IMR-90 (cell line): ENCODE results near the gene CCDC141. TPM values are rescaled to one million over a fixed set of nuclear protein-coding genes. Genes with fewer than 3 reads are reported as not detected.

Experiments used
- ATAC-seq: fragments of 200-7000 bp; cut with Tn5 transposase; 2 replicates; pipeline ENCODE4 v1.9.1; 2020; ENCODE audit warnings: low read depth, mild to moderate bottlenecking, moderate library complexity
- BruUV-seq: library from RNA; stranded (reverse); fragments of 400-500 nt; replicated peaks from 2 replicates; lab custom pipeline; 2021; lab: Mats Ljungman, UMichigan
- CTCF ChIA-PET: fragments of 300-600 bp; formaldehyde crosslinking; extraction: SDS; loops from one replicate; lab custom pipeline; 2021; ENCODE audit warnings: antibody characterized with exemption; lab: Yijun Ruan, JAX
- POLR2A ChIA-PET: fragments of 300-600 bp; sonication (Branson Sonifier 250); formaldehyde crosslinking; loops from one replicate; lab custom pipeline; 2022; ENCODE audit warnings: antibody characterized with exemption; ENCODE audit not compliant: unreplicated experiment; lab: Charles Lee
- DNase-seq: peaks from one replicate; pipeline ENCODE4 v3.0.0; 2013
- H2AFZ ChIP-seq: replicated peaks from 2 replicates; pipeline ENCODE3; 2013; ENCODE audit warnings: low read length, mild to moderate bottlenecking; ENCODE audit not compliant: poor library complexity
- H2AK5ac ChIP-seq: 2 replicates; pipeline ENCODE4 v1.6.1; 2013; ENCODE audit warnings: low read depth, low read length, inconsistent platforms
- H2AK9ac ChIP-seq: replicated peaks from 2 replicates; pipeline ENCODE3; 2013; ENCODE audit warnings: mild to moderate bottlenecking, low read depth, low read length, moderate library complexity; ENCODE audit not compliant: poor library complexity
- H2BK120ac ChIP-seq: 2 replicates; pipeline ENCODE4 v1.6.1; 2013; ENCODE audit warnings: low read depth, low read length, inconsistent platforms
- H2BK15ac ChIP-seq: 3 replicates; pipeline ENCODE4 v1.6.1; 2013; ENCODE audit warnings: low read depth, low read length, inconsistent platforms
- H2BK20ac ChIP-seq: 2 replicates; pipeline ENCODE4 v1.6.1; 2013; ENCODE audit warnings: low read depth, mild to moderate bottlenecking, inconsistent platforms, low read length, moderate library complexity
- H2BK5ac ChIP-seq: 2 replicates; pipeline ENCODE4 v1.6.1; 2013; ENCODE audit warnings: mild to moderate bottlenecking, low read depth, low read length, inconsistent platforms; ENCODE audit not compliant: poor library complexity, severe bottlenecking
- H3K14ac ChIP-seq: replicated peaks from 2 replicates; pipeline ENCODE4 v1.6.1; 2013; ENCODE audit warnings: low read depth, low read length, inconsistent platforms
- H3K18ac ChIP-seq: 2 replicates; pipeline ENCODE4 v1.6.1; 2013; ENCODE audit warnings: low read depth, low read length, control low read depth
- H3K23ac ChIP-seq: 2 replicates; pipeline ENCODE4 v1.6.1; 2013; ENCODE audit warnings: low read depth, low read length, inconsistent platforms
- H3K27ac ChIP-seq: 2 replicates; pipeline ENCODE4 v1.5.1; 2013; ENCODE audit warnings: mild to moderate bottlenecking, control low read depth, low read length; ENCODE audit not compliant: insufficient read depth
- H3K27me3 ChIP-seq: 2 replicates; pipeline ENCODE4 v1.6.1; 2013; ENCODE audit warnings: low read length; ENCODE audit not compliant: control insufficient read depth, insufficient read depth
- H3K36me3 ChIP-seq: 2 replicates; pipeline ENCODE4 v1.6.1; 2013; ENCODE audit warnings: low read length, mixed read lengths; ENCODE audit not compliant: control insufficient read depth, insufficient read depth
- H3K4ac ChIP-seq: 2 replicates; pipeline ENCODE4 v1.6.1; 2013; ENCODE audit warnings: low read depth, low read length, inconsistent platforms
- H3K4me1 ChIP-seq: 2 replicates; pipeline ENCODE4 v1.6.1; 2013; ENCODE audit warnings: low read length, mixed read lengths; ENCODE audit not compliant: control insufficient read depth, insufficient read depth
- H3K4me2 ChIP-seq: 2 replicates; pipeline ENCODE4 v1.6.1; 2013; ENCODE audit warnings: low read depth, mild to moderate bottlenecking, control low read depth, low read length, moderate library complexity
- H3K4me3 ChIP-seq: 2 replicates; pipeline ENCODE4 v1.5.1; 2013; ENCODE audit warnings: low read depth, mild to moderate bottlenecking, control low read depth, low read length, moderate library complexity; ENCODE audit not compliant: insufficient read depth
- H3K56ac ChIP-seq: 2 replicates; pipeline ENCODE4 v1.6.1; 2013; ENCODE audit warnings: low read length, inconsistent platforms; ENCODE audit not compliant: insufficient read depth; ENCODE audit errors: extremely low read depth
- H3K79me1 ChIP-seq, 2 experiments: 2 replicates each; pipeline ENCODE4 v1.6.1; 2013; ENCODE audit warnings: low read length in 2 of 2, inconsistent platforms in 1 of 2, low read depth in 1 of 2
- H3K9ac ChIP-seq: 2 replicates; pipeline ENCODE4 v1.6.1; 2013; ENCODE audit warnings: low read depth, low read length, control low read depth
- H3K9me1 ChIP-seq: 2 replicates; pipeline ENCODE4 v1.6.1; 2013; ENCODE audit warnings: low read length, inconsistent platforms; ENCODE audit not compliant: insufficient read depth
- H3K9me3 ChIP-seq: 2 replicates; pipeline ENCODE4 v1.6.1; 2013; ENCODE audit warnings: low read length; ENCODE audit not compliant: control insufficient read depth, insufficient read depth
- H4K20me1 ChIP-seq: 2 replicates; pipeline ENCODE4 v1.6.1; 2013; ENCODE audit warnings: low read length, inconsistent platforms; ENCODE audit not compliant: insufficient read depth
- H4K5ac ChIP-seq: 2 replicates; pipeline ENCODE4 v1.6.1; 2013; ENCODE audit warnings: mild to moderate bottlenecking, low read depth, low read length, control low read depth
- H4K8ac ChIP-seq, 2 experiments: 2 replicates each; pipeline ENCODE4 v1.6.1; 2013; ENCODE audit warnings: low read depth in 2 of 2, low read length in 2 of 2, control low read depth in 1 of 2, inconsistent platforms in 1 of 2
- H4K91ac ChIP-seq: 2 replicates; pipeline ENCODE4 v1.6.1; 2013; ENCODE audit warnings: low read depth, low read length, inconsistent platforms; ENCODE audit not compliant: insufficient read depth
- BHLHE40 ChIP-seq: fragments of 150-350 bp; IDR thresholded peaks from 2 replicates; pipeline ENCODE4 v1.6.1; 2016; ENCODE audit warnings: mild to moderate bottlenecking, low read depth, low read length
- MXI1 ChIP-seq: IDR thresholded peaks from 2 replicates; pipeline ENCODE4 v1.6.1; 2012; ENCODE audit warnings: low read depth, mild to moderate bottlenecking, low read length, moderate library complexity, borderline replicate concordance
- POLR2A ChIP-seq: IDR thresholded peaks from 2 replicates; pipeline ENCODE4 v1.6.1; 2012; ENCODE audit warnings: mild to moderate bottlenecking, low read depth, low read length
- dilution Hi-C: fragments of 300-500 bp; cut with HindIII; formaldehyde crosslinking; loops from one replicate; pipeline ENCODE4 v1.14.3; 2018; ENCODE audit warnings: low sequenced_read_pairs; ENCODE audit not compliant: unreplicated experiment
- in situ Hi-C: fragments of 300-500 bp; cut with MboI; formaldehyde crosslinking; loops from 3 replicates; pipeline ENCODE4 v1.14.3; 2019; ENCODE audit warnings: low sequenced_read_pairs, inconsistent platforms, mixed read lengths
- intact Hi-C: fragments of 100-400 bp; cut with micrococcal nuclease; formaldehyde crosslinking; loops from 2 replicates; pipeline ENCODE4 v1.10.0; 2022
- polyA plus RNA-seq, 3 experiments: library from polyadenylated mRNA; depleted of rRNA; stranded (reverse); fragments of >200 nt; gene quantifications; 2 replicates each; pipeline ENCODE4 v1.2.3, GENCODE V29; 2012; ENCODE audit warnings: low replicate concordance in 1 of 3
- total RNA-seq: library from RNA; depleted of rRNA; stranded (reverse); fragments of >200 nt; gene quantifications from 2 replicates; pipeline ENCODE4 v1.2.3, GENCODE V29; 2012

Gene CCDC141
- total and polyA plus RNA-seq, 2 of the 4 experiments (the other 2 are of a cell fraction): not detected

DNA sequence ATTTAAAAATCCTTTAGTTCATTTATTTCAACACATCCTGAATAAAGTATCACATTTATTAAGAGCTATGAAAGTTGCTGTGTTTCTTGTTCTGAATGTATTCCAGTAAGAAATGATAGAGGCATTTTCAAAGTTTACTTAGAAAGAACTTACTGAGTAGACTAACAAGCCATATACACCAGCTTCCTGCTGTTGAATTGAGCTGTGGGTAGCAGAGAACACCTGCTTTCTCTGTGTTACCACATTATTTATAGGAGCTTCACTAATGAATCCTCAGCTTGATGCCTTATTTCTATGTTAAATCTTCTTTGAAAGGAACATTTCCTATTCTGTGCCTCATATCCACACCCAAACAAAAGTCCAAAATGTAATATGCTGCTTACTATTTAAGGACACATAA lies 115.4 kb downstream of the CCDC141 start:
- no peak for ATAC-seq
- no peak overlapping the region for H3K18ac ChIP-seq
- H3K9ac ChIP-seq: no peak overlapping the region
- no peak for DNase-seq
- no peak overlapping the region for H3K4me2 ChIP-seq
- intact Hi-C loops (no loop called here), dilution Hi-C loops (no loop called here), in situ Hi-C loops (no loop called here)
- H4K91ac ChIP-seq: no peak overlapping the region
- no peaks in the 10 kb centered on the region for H3K27me3 ChIP-seq
- H3K4me3 ChIP-seq: no peak overlapping the region
- H2AK9ac ChIP-seq: no peak overlapping the region
- no peak overlapping the region for H3K14ac ChIP-seq
- no peaks in the 10 kb centered on the region for H4K20me1 ChIP-seq
- H3K9me3 ChIP-seq: no peaks in the 10 kb centered on the region
- no peak overlapping the region for H4K5ac ChIP-seq
- H4K8ac ChIP-seq: no peak overlapping the region
- no peak overlapping the region for H2AFZ ChIP-seq
- ChIA-PET POLR2A (no interaction called here), CTCF (no interaction called here)
- no peak overlapping the region for H2BK120ac ChIP-seq
- H2BK15ac ChIP-seq: no peak overlapping the region
- no peaks in the 10 kb centered on the region for H3K4me1 ChIP-seq
- no peak overlapping the region for H2BK20ac ChIP-seq
- TF ChIP-seq MXI1 (no peak), POLR2A (no peak), BHLHE40 (no peak)
- H3K56ac ChIP-seq: no peak overlapping the region
- no peak overlapping the region for H2BK5ac ChIP-seq
- H3K4ac ChIP-seq: no peak overlapping the region
- H2AK5ac ChIP-seq: no peak overlapping the region
- no peaks in the 10 kb centered on the region for H3K79me1 ChIP-seq
- H3K9me1 ChIP-seq: no peaks in the 10 kb centered on the region
- no TSS peak for BruUV-seq
- H3K36me3 ChIP-seq: no peaks in the 10 kb centered on the region
- H3K23ac ChIP-seq: no peak overlapping the region
- no peak overlapping the region for H3K27ac ChIP-seq
